GM12878 (cell line): ENCODE measurements around the gene AGBL5. TPM values are rescaled to one million over a fixed set of nuclear protein-coding genes. Genes with fewer than 3 reads are reported as not detected.

Experiments
- CREB1 ChIP-seq: IDR thresholded peaks from 2 replicates; pipeline ENCODE4 v1.6.1; 2012; ENCODE audit warnings: low read depth, mild to moderate bottlenecking, inconsistent platforms
- CUX1 ChIP-seq: IDR thresholded peaks from 2 replicates; pipeline ENCODE4 v1.6.1; 2012; ENCODE audit warnings: improper control_type of control experiment, low read depth, low read length; ENCODE audit not compliant: insufficient replicate concordance
- EGR1 ChIP-seq, 2 experiments: IDR thresholded peaks; 1 replicate in 1 of 2; 2 replicates in 1 of 2; pipeline ENCODE4 v1.6.1; 2011 to 2012; ENCODE audit warnings: low read depth in 2 of 2, low read length in 2 of 2, borderline replicate concordance in 1 of 2, mild to moderate bottlenecking in 1 of 2, moderate library complexity in 1 of 2
- FOXM1 ChIP-seq: IDR thresholded peaks from 2 replicates; pipeline ENCODE4 v1.6.1; 2012; ENCODE audit warnings: low read depth, mild to moderate bottlenecking, inconsistent platforms, low read length, moderate library complexity
- HDAC6 ChIP-seq: fragments of 200-600 bp; sonication (generic); IDR thresholded peaks from one replicate; pipeline ENCODE4 v1.8.0; 2017; ENCODE audit warnings: antibody characterized with exemption; ENCODE audit not compliant: unreplicated experiment
- HDGF ChIP-seq: fragments of 450-650 bp; IDR thresholded peaks from 2 replicates; pipeline ENCODE4 v1.6.1; 2016; ENCODE audit warnings: antibody characterized with exemption
- MTA2 ChIP-seq: fragments of 450-650 bp; IDR thresholded peaks from 2 replicates; pipeline ENCODE4 v1.6.1; 2016; ENCODE audit warnings: low read depth, mild to moderate bottlenecking, moderate library complexity
- MTA3 ChIP-seq: IDR thresholded peaks from 2 replicates; pipeline ENCODE4 v1.6.1; 2012; ENCODE audit warnings: low read length, inconsistent platforms, borderline replicate concordance
- NR2C2 ChIP-seq: IDR thresholded peaks from 2 replicates; pipeline ENCODE4 v1.6.1; 2011; ENCODE audit warnings: borderline replicate concordance, low read depth; ENCODE audit not compliant: control insufficient read depth, insufficient read length
- PML ChIP-seq: IDR thresholded peaks from 2 replicates; pipeline ENCODE4 v1.6.1; 2012; ENCODE audit warnings: low read length, inconsistent platforms
- POLR2AphosphoS5 ChIP-seq: IDR thresholded peaks from 2 replicates; pipeline ENCODE4 v1.6.1; 2011; ENCODE audit warnings: mild to moderate bottlenecking, low read length, inconsistent platforms
- RBBP5 ChIP-seq: fragments of 200-600 bp; sonication (generic); conservative IDR thresholded peaks from 2 replicates; pipeline ENCODE4 v1.6.1; 2016
- SIX5 ChIP-seq: IDR thresholded peaks from 2 replicates; pipeline ENCODE4 v1.6.1; 2011; ENCODE audit warnings: mild to moderate bottlenecking, low read depth, low read length, moderate library complexity; ENCODE audit not compliant: severe bottlenecking
- SREBF1 ChIP-seq: IDR thresholded peaks from 2 replicates; pipeline ENCODE4 v1.6.1; 2012; ENCODE audit warnings: mild to moderate bottlenecking, low read length
- TAF1 ChIP-seq: IDR thresholded peaks from 2 replicates; pipeline ENCODE4 v1.6.1; 2011; ENCODE audit warnings: mild to moderate bottlenecking, low read depth, low read length, borderline replicate concordance
- ZNF217 ChIP-seq: fragments of 450-650 bp; IDR thresholded peaks from 2 replicates; pipeline ENCODE4 v1.6.1; 2017; ENCODE audit warnings: antibody characterized with exemption, mild to moderate bottlenecking
- ZNF384 ChIP-seq: IDR thresholded peaks from 2 replicates; pipeline ENCODE4 v1.6.1; 2012; ENCODE audit warnings: low read depth, mild to moderate bottlenecking, low read length, improper control_type of control experiment, borderline replicate concordance
- polyA plus RNA-seq, 11 experiments: library from polyadenylated mRNA; depleted of rRNA in 4 of 11; unstranded in 6 of 11; stranded (reverse) in 5 of 11; fragments of >200 nt; fragmentation: Nextera tagmentation in 4 of 11; fragmentation: Illumina TruSeq in 1 of 11; extraction: Ambion mirVana in 4 of 11; extraction: Trizol in 1 of 11; gene quantifications; 1 replicate in 1 of 11; 2 replicates in 10 of 11; pipeline versions ENCODE4 v1.2.1 to v1.2.3, GENCODE V29; 2011 to 2016; ENCODE audit warnings: inconsistent platforms in 2 of 11, missing spikeins in 2 of 11, low read depth in 1 of 11
- total RNA-seq, 4 experiments: library from RNA; depleted of rRNA in 3 of 4; stranded (reverse); fragments of >200 nt in 3 of 4; fragmentation: Illumina TruSeq in 1 of 4; extraction: Trizol in 1 of 4; gene quantifications; 2 replicates each; pipeline versions ENCODE4 v1.2.1 to v1.2.3, GENCODE V29; 2013 to 2021
- TF ChIP-seq, protein P1 (sequence below): IDR thresholded peaks from 2 replicates; pipeline ENCODE4 v1.6.1; 2011; ENCODE audit warnings: mild to moderate bottlenecking, low read depth, low read length, moderate library complexity; ENCODE audit not compliant: insufficient replicate concordance
- TF ChIP-seq, protein P2 (sequence below): fragments of 450-650 bp; IDR thresholded peaks from 2 replicates; pipeline ENCODE4 v1.6.1; 2017; ENCODE audit warnings: mild to moderate bottlenecking, moderate library complexity

Gene AGBL5
- total and polyA plus RNA-seq, 10 of the 15 experiments (the other 5 are each of a cell fraction or from before 2014, with no cell fraction given), result 1.9 to 28.5 (median 19.5) TPM

DNA sequence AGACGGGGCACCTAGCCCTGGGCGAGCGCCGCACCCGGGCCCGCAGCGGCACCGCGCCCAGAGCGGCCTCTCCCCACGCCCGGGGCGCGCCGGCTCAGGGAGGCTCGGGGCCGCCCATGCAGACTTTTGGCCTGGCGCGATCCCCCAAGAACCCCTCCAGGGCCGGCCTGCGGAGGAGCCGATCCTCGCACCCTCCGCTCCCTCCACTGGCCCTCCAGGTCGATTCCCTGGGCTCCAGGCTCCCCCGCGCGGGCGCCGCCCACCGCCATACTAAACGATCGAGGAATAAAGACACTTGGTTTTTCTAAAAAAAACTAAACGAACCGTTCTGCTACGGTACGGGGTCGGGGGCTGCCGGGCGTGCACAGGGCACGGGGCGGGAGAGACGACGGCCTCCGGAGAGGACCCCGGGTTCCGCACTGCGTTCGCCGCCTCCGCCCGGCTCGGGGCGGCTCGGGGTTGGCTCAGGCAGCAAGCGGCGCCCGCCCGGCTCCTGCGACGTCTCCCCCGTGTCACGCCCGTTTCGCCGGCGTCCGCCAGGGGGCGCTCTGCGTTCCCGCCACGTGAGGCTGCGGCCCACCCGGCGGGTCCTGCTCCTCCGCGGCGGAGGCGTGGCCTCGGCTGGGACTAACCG, 34.7 kb downstream of the AGBL5 start (continued):
- no peak for TF ChIP-seq MTA2
- TF ChIP-seq PML, result no peak
- TF ChIP-seq TAF1, result peak; percentile 43; the same call in 1 of the 2 replicates
- TF ChIP-seq HDGF, result no peak
- no peak for TF ChIP-seq MTA3
- TF ChIP-seq HDAC6, result no peak
- TF ChIP-seq CUX1, result no peak
- TF ChIP-seq SIX5, result no peak
- peak; percentile 46; the same call in 1 of the 2 replicates for TF ChIP-seq POLR2AphosphoS5
- TF ChIP-seq SREBF1, result no peak
- no peak for TF ChIP-seq FOXM1
- TF ChIP-seq ZNF217, result no peak; the same call in 1 of the 2 replicates
- peak; percentile 84 for TF ChIP-seq CREB1
- no peak for TF ChIP-seq ZNF384
- TF ChIP-seq RBBP5, result no peak
- TF ChIP-seq, protein P1, sequence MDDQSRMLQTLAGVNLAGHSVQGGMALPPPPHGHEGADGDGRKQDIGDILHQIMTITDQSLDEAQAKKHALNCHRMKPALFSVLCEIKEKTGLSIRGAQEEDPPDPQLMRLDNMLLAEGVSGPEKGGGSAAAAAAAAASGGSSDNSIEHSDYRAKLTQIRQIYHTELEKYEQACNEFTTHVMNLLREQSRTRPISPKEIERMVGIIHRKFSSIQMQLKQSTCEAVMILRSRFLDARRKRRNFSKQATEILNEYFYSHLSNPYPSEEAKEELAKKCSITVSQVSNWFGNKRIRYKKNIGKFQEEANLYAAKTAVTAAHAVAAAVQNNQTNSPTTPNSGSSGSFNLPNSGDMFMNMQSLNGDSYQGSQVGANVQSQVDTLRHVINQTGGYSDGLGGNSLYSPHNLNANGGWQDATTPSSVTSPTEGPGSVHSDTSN, result no peak
- TF ChIP-seq, protein P2, sequence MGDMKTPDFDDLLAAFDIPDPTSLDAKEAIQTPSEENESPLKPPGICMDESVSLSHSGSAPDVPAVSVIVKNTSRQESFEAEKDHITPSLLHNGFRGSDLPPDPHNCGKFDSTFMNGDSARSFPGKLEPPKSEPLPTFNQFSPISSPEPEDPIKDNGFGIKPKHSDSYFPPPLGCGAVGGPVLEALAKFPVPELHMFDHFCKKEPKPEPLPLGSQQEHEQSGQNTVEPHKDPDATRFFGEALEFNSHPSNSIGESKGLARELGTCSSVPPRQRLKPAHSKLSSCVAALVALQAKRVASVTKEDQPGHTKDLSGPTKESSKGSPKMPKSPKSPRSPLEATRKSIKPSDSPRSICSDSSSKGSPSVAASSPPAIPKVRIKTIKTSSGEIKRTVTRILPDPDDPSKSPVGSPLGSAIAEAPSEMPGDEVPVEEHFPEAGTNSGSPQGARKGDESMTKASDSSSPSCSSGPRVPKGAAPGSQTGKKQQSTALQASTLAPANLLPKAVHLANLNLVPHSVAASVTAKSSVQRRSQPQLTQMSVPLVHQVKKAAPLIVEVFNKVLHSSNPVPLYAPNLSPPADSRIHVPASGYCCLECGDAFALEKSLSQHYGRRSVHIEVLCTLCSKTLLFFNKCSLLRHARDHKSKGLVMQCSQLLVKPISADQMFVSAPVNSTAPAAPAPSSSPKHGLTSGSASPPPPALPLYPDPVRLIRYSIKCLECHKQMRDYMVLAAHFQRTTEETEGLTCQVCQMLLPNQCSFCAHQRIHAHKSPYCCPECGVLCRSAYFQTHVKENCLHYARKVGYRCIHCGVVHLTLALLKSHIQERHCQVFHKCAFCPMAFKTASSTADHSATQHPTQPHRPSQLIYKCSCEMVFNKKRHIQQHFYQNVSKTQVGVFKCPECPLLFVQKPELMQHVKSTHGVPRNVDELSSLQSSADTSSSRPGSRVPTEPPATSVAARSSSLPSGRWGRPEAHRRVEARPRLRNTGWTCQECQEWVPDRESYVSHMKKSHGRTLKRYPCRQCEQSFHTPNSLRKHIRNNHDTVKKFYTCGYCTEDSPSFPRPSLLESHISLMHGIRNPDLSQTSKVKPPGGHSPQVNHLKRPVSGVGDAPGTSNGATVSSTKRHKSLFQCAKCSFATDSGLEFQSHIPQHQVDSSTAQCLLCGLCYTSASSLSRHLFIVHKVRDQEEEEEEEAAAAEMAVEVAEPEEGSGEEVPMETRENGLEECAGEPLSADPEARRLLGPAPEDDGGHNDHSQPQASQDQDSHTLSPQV, result peak; percentile 80
- TF ChIP-seq NR2C2, result no peak
- TF ChIP-seq EGR1 (IDR thresholded peaks at IDR 0.05; ENCODE audit: borderline replicate concordance in 1 of 2, low read depth in 2 of 2, low read length in 2 of 2), result peak in 1 of 2 experiments; percentile 58; a peak in 1 of 3 replicates
